SK-N-SH (cell line): ENCODE measurements around the gene ATN1. TPM values are rescaled to one million over a fixed set of nuclear protein-coding genes. Genes with fewer than 3 reads are reported as not detected.
A peak's percentile ranks its signal among the peaks of the same experiment; 100 is the strongest.

Experiments
- CTCF ChIA-PET: fragments of 300-600, 350-600 bp; formaldehyde crosslinking; extraction: SDS; loops from one replicate; lab custom pipeline; 2021; lab: Yijun Ruan, JAX
- POLR2A ChIA-PET: fragments of 350-600 bp; sonication (Branson Sonifier 250); formaldehyde crosslinking; extraction: SDS; loops from one replicate; lab custom pipeline; 2020; ENCODE audit warnings: antibody characterized with exemption, inconsistent platforms; lab: Yijun Ruan, JAX
- DNase-seq: peaks from one replicate; pipeline ENCODE4 v3.0.0; 2012
- H2AFZ ChIP-seq: fragments of 200-600 bp; sonication (generic); 2 replicates; pipeline ENCODE4 v1.8.1; 2016; ENCODE audit warnings: antibody characterized with exemption, mild to moderate bottlenecking, low read depth
- H3F3A ChIP-seq: fragments of 200-600 bp; sonication (generic); replicated peaks from 2 replicates; pipeline ENCODE3; 2016; ENCODE audit warnings: antibody characterized with exemption, mild to moderate bottlenecking; ENCODE audit not compliant: insufficient read depth
- H3K27ac ChIP-seq, 2 experiments: fragments of 200-500 bp in 1 of 2; fragments of 200-600 bp in 1 of 2; sonication (Bioruptor generic) in 1 of 2; sonication (generic), shearing (Covaris generic) in 1 of 2; 2 replicates each; pipeline versions ENCODE4 v1.5.1 to v1.6.1; 2014 to 2016; ENCODE audit warnings: low read depth in 2 of 2, inconsistent platforms in 1 of 2, low read length in 1 of 2, mild to moderate bottlenecking in 1 of 2, mixed read lengths in 1 of 2
- H3K27me3 ChIP-seq: fragments of 200-600 bp; sonication (generic), shearing (Covaris generic); 2 replicates; pipeline ENCODE4 v1.6.1; 2016; ENCODE audit warnings: mixed run types; ENCODE audit not compliant: insufficient read depth
- H3K36me3 ChIP-seq, 2 experiments: fragments of 200-500 bp in 1 of 2; fragments of 200-600 bp in 1 of 2; sonication (Bioruptor generic) in 1 of 2; sonication (generic) in 1 of 2; replicated peaks in 1 of 2; 2 replicates each; pipeline versions ENCODE3 to v1.5.1; 2014 to 2016; ENCODE audit warnings: low read length in 1 of 2, mild to moderate bottlenecking in 1 of 2; ENCODE audit not compliant: insufficient read depth in 2 of 2, control insufficient read depth in 1 of 2
- H3K4me1 ChIP-seq, 2 experiments: fragments of 200-500 bp in 1 of 2; fragments of 200-600 bp in 1 of 2; sonication (Bioruptor generic) in 1 of 2; sonication (generic), shearing (Covaris generic) in 1 of 2; 2 replicates each; pipeline versions ENCODE4 v1.5.1 to v1.6.1; 2014 to 2016; ENCODE audit warnings: low read depth in 1 of 2, low read length in 1 of 2, mixed run types in 1 of 2; ENCODE audit not compliant: insufficient read depth in 2 of 2, control insufficient read depth in 1 of 2
- H3K4me2 ChIP-seq: fragments of 200-600 bp; sonication (generic), shearing (Covaris generic); 2 replicates; pipeline ENCODE4 v1.6.1; 2017; ENCODE audit warnings: mixed run types
- H3K4me3 ChIP-seq, 2 experiments: fragments of 200-500 bp in 1 of 2; fragments of 200-600 bp in 1 of 2; sonication (Bioruptor generic) in 1 of 2; sonication (generic), shearing (Covaris generic) in 1 of 2; 2 replicates each; pipeline versions ENCODE4 v1.5.1 to v1.8.1; 2014 to 2016; ENCODE audit warnings: low read depth in 2 of 2, inconsistent platforms in 1 of 2, low read length in 1 of 2, mild to moderate bottlenecking in 1 of 2, mixed read lengths in 1 of 2, moderate library complexity in 1 of 2
- H3K79me2 ChIP-seq: fragments of 200-600 bp; sonication (generic); 2 replicates; pipeline ENCODE4 v1.8.1; 2017; ENCODE audit warnings: mild to moderate bottlenecking; ENCODE audit not compliant: insufficient read depth
- H3K9ac ChIP-seq: fragments of 200-600 bp; sonication (generic); 2 replicates; pipeline ENCODE4 v1.6.1; 2017; ENCODE audit warnings: mixed run types
- H3K9me2 ChIP-seq: fragments of 200-600 bp; sonication (generic); 2 replicates; pipeline ENCODE4 v1.6.1; 2017; ENCODE audit warnings: mixed run types
- H3K9me3 ChIP-seq: fragments of 200-600 bp; sonication (generic); 2 replicates; pipeline ENCODE4 v1.6.1; 2017; ENCODE audit warnings: mixed run types, mild to moderate bottlenecking, moderate library complexity
- H4K20me1 ChIP-seq: fragments of 200-600 bp; sonication (generic); 2 replicates; pipeline ENCODE4 v1.6.1; 2017; ENCODE audit warnings: mild to moderate bottlenecking, mixed run types; ENCODE audit not compliant: insufficient read depth
- ELF1 ChIP-seq: IDR thresholded peaks from 2 replicates; pipeline ENCODE4 v1.4.0; 2012
- EZH2phosphoT487 ChIP-seq: fragments of 200-600 bp; sonication (generic); IDR thresholded peaks from 2 replicates; pipeline ENCODE4 v1.6.1; 2017; ENCODE audit warnings: low read depth, mixed run types, mild to moderate bottlenecking, antibody characterized with exemption, moderate library complexity, borderline replicate concordance
- FOSL2 ChIP-seq: IDR thresholded peaks from 2 replicates; pipeline ENCODE4 v1.4.0; 2012; ENCODE audit warnings: low read depth, mild to moderate bottlenecking, moderate library complexity, borderline replicate concordance
- FOXJ3 ChIP-seq: sonication (generic); formaldehyde crosslinking; IDR thresholded peaks from 2 replicates; pipeline ENCODE4 v1.5.1; 2020; ENCODE audit warnings: mild to moderate bottlenecking, missing genetic modification reagents
- GABPA ChIP-seq: IDR thresholded peaks from 2 replicates; pipeline ENCODE4 v1.4.0; 2012; ENCODE audit warnings: low read depth, mild to moderate bottlenecking
- GATA2 ChIP-seq: sonication (generic); formaldehyde crosslinking; IDR thresholded peaks from 2 replicates; pipeline ENCODE4 v1.5.0; 2020; ENCODE audit warnings: mild to moderate bottlenecking, missing genetic modification reagents
- IRF3 ChIP-seq: fragments of 150-350 bp; IDR thresholded peaks from 2 replicates; pipeline ENCODE4 v1.6.1; 2016; ENCODE audit warnings: mild to moderate bottlenecking, low read depth, low read length
- MAX ChIP-seq: IDR thresholded peaks from 2 replicates; pipeline ENCODE4 v1.4.0; 2012; ENCODE audit warnings: low read depth
- MEF2A ChIP-seq: IDR thresholded peaks from 2 replicates; pipeline ENCODE4 v1.4.0; 2012; ENCODE audit warnings: low read depth, borderline replicate concordance
- MXI1 ChIP-seq: IDR thresholded peaks from 2 replicates; pipeline ENCODE4 v1.6.1; 2012; ENCODE audit warnings: mild to moderate bottlenecking, low read depth, low read length, improper control_type of control experiment
- NRF1 ChIP-seq: IDR thresholded peaks from 2 replicates; pipeline ENCODE4 v1.6.1; 2012; ENCODE audit warnings: low read depth, mild to moderate bottlenecking, low read length
- RCOR1 ChIP-seq: fragments of 150-350 bp; IDR thresholded peaks from 2 replicates; pipeline ENCODE4 v1.6.1; 2017; ENCODE audit warnings: antibody characterized with exemption, low read length
- RFX5 ChIP-seq: IDR thresholded peaks from 2 replicates; pipeline ENCODE4 v1.6.1; 2012; ENCODE audit warnings: mild to moderate bottlenecking, improper control_type of control experiment, low read length
- RXRA ChIP-seq: IDR thresholded peaks from 2 replicates; pipeline ENCODE4 v1.4.0; 2012; ENCODE audit warnings: low read depth, mild to moderate bottlenecking, borderline replicate concordance
- TEAD4 ChIP-seq: IDR thresholded peaks from 2 replicates; pipeline ENCODE4 v1.4.0; 2012; ENCODE audit warnings: mild to moderate bottlenecking, borderline replicate concordance; ENCODE audit not compliant: insufficient read depth
- ZBTB33 ChIP-seq: IDR thresholded peaks from 2 replicates; pipeline ENCODE4 v1.4.0; 2012; ENCODE audit warnings: low read depth, borderline replicate concordance
- WGBS: methylation state at CpG from one replicate; pipeline ENCODE4 v1.1.6; 2017; ENCODE audit warnings: low lambda C conversion rate; 5-methylcytosine and 5-hydroxymethylcytosine counted together
- polyA plus RNA-seq, 3 experiments: library from polyadenylated mRNA; depleted of rRNA; stranded (reverse); fragments of >200 nt; gene quantifications; 2 replicates each; pipeline ENCODE4 v1.2.3, GENCODE V29; 2012
- TF ChIP-seq, protein P1 (sequence below): fragments of 150-350 bp; IDR thresholded peaks from 2 replicates; pipeline ENCODE4 v1.6.1; 2017; ENCODE audit warnings: antibody characterized with exemption, low read length, low read depth, borderline replicate concordance
- TF ChIP-seq, protein P2 (sequence below): IDR thresholded peaks from 2 replicates; pipeline ENCODE4 v1.4.0; 2012; ENCODE audit warnings: low read depth, borderline replicate concordance

The ATN1 gene
- polyA plus RNA-seq, 1 of the 3 experiments (the other 2 are of a cell fraction), result 29.3 TPM

DNA sequence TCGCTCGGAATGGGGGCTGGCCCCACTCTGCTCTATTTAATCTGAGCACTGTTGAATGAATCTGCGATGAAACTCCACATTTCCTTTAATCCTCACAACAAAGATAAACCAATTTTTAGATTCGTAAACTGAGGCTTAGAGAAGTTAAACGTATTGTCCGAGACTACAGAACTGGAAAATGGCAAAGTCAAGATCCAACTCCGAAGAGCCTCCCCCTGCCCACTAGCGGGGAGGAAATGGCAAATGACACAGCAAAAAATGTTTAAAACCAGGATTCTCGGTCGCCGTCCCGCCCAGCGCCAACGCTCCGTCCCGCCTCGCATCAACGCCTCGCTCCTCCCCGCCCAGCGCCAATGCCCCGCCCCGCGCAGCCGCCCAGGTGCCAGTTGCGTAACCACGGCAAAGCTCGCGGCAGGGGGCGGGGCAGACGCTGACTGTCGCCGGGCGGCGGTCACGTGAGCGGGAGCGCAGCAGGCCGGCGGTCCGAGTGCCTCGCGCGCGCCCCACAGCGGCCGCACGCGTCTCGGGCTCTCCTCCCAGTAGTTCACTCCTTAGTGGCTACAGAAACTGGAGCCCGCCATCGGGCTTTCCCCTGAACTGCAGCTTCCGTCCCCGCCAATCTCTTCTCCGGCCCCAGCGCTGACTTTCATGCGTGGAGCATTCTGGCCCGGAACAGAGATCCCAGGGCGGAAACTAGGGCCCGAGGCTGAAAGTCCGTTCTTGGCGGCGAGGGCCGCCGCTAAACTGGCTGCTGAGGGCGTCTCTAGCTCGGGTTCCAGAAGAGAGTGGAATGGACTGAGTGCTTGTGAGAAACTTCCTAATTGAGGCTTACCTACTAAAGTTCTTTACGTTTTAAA is 36.7 kb upstream of the ATN1 start (continued):
- TF ChIP-seq, protein P1, sequence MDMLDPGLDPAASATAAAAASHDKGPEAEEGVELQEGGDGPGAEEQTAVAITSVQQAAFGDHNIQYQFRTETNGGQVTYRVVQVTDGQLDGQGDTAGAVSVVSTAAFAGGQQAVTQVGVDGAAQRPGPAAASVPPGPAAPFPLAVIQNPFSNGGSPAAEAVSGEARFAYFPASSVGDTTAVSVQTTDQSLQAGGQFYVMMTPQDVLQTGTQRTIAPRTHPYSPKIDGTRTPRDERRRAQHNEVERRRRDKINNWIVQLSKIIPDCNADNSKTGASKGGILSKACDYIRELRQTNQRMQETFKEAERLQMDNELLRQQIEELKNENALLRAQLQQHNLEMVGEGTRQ, result peak; percentile 86
- no peak for TF ChIP-seq IRF3
- TF ChIP-seq FOSL2, result no peak
- TF ChIP-seq MXI1, result peak; percentile 83
- TF ChIP-seq MAX, result no peak; the same call in 1 of the 2 replicates
- TF ChIP-seq ZBTB33, result no peak
- TF ChIP-seq MEF2A, result no peak

GRCh38 chr12:6891646-6892001 is 36.1 kb upstream of the ATN1 start:
- peak overlapping the region; percentile 87 for H3K4me2 ChIP-seq
- H3K27me3 ChIP-seq, result no peaks in the 10 kb centered on the region
- H3K9me2 ChIP-seq, result no peaks in the 10 kb centered on the region
- WGBS, result 77% methylated on average over 5 of the region's 5 CpGs
- H3F3A ChIP-seq, result peaks cover 16% of the 10 kb centered on the region
- no peak for DNase-seq
- no peaks in the 10 kb centered on the region for H3K9me3 ChIP-seq
- ChIA-PET POLR2A (interaction anchor here (0.6 to 1.7 kb wide), 14 partner anchors 10 to 1145 kb away, joined by 3 to 24 read pairs (median 6); partner anchors contain the start of genes C12orf57, ENO2, LRRC23 and P3H3), CTCF (interaction anchor here (0.6 to 4.6 kb wide), 30 partner anchors 9 to 194 kb away, joined by 3 to 122 read pairs (median 5); partner anchors contain the start of genes ENO2, LRRC23, SPSB2 and TPI1)
- peak overlapping the region; percentile 98 for H2AFZ ChIP-seq
- H3K36me3 ChIP-seq, result no peaks in the 10 kb centered on the region
- H3K4me3 ChIP-seq, result peak overlapping the region; percentile 44 to 63
- peak overlapping the region; percentile 78 for H3K9ac ChIP-seq
- H3K27ac ChIP-seq, result peak overlapping the region; percentile 80 to 84
- H3K79me2 ChIP-seq, result no peaks in the 10 kb centered on the region
- no peaks in the 10 kb centered on the region for H4K20me1 ChIP-seq
- peaks cover 6 to 9% of the 10 kb centered on the region in 2 experiments; a peak in 3 of 4 replicates for H3K4me1 ChIP-seq
- TF ChIP-seq GATA2 (CRISPR knock-in tag) (no peak), RFX5 (no peak), GABPA (no peak), MXI1 (no peak), MAX (no peak), TEAD4 (no peak), RXRA (no peak), ELF1 (no peak), FOXJ3 (CRISPR knock-in tag) (no peak), EZH2phosphoT487 (no peak), NRF1 (no peak), RCOR1 (no peak)
- TF ChIP-seq, protein P2, sequence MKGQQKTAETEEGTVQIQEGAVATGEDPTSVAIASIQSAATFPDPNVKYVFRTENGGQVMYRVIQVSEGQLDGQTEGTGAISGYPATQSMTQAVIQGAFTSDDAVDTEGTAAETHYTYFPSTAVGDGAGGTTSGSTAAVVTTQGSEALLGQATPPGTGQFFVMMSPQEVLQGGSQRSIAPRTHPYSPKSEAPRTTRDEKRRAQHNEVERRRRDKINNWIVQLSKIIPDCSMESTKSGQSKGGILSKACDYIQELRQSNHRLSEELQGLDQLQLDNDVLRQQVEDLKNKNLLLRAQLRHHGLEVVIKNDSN, result no peak
- TF ChIP-seq, protein P1, result no peak
